CD4-positive, alpha-beta T cell (primary cell): ENCODE results near the gene DHX9. TPM values are rescaled to one million over a fixed set of nuclear protein-coding genes. Genes with fewer than 3 reads are reported as not detected.

Source experiments
- ATAC-seq: fragments of 200-7000 bp; cut with Tn5 transposase; one replicate; pipeline ENCODE4 v1.10.0; 2022; ENCODE audit warnings: mild to moderate bottlenecking; ENCODE audit not compliant: poor library complexity
- CTCF ChIA-PET: fragments of 350-600 bp; sonication (Branson Sonifier 250); formaldehyde crosslinking; loops from one replicate; lab custom pipeline; 2021; ENCODE audit warnings: antibody characterized with exemption, inconsistent platforms; lab: Charles Lee
- POLR2A ChIA-PET: fragments of 350-600 bp; sonication (Branson Sonifier 250); formaldehyde crosslinking; loops from one replicate; lab custom pipeline; 2021; ENCODE audit warnings: antibody characterized with exemption, inconsistent platforms; lab: Charles Lee
- DNase-seq, 14 experiments: peaks; one replicate each; pipeline ENCODE4 v3.0.0-alpha.2; 2013 to 2020; ENCODE audit warnings: mixed read lengths in 2 of 14
- H3K27ac ChIP-seq, 2 donors: one replicate each; pipeline versions ENCODE4 v1.5.1 to v1.7.0; 2013; ENCODE audit warnings: low read length in 2 of 2, low read depth in 1 of 2, mild to moderate bottlenecking in 1 of 2
- H3K27me3 ChIP-seq, 2 experiments: 1 replicate in 1 of 2; 2 replicates in 1 of 2; pipeline versions ENCODE4 v1.6.1 to v1.7.0; 2013; ENCODE audit warnings: low read length in 2 of 2, control low read depth in 1 of 2, mild to moderate bottlenecking in 1 of 2, moderate library complexity in 1 of 2; ENCODE audit not compliant: insufficient read depth in 2 of 2, control insufficient read depth in 1 of 2
- H3K36me3 ChIP-seq: one replicate; pipeline ENCODE4 v1.6.1; 2013; ENCODE audit warnings: low read length, control low read depth; ENCODE audit not compliant: insufficient read depth
- H3K4me1 ChIP-seq: one replicate; pipeline ENCODE4 v1.6.1; 2013; ENCODE audit warnings: low read length, control low read depth; ENCODE audit not compliant: insufficient read depth
- H3K4me3 ChIP-seq: one replicate; pipeline ENCODE4 v1.5.1; 2013; ENCODE audit warnings: mild to moderate bottlenecking, low read length, moderate library complexity
- H3K9me3 ChIP-seq, 2 experiments: 1 replicate in 1 of 2; 2 replicates in 1 of 2; pipeline versions ENCODE4 v1.6.1 to v1.7.0; 2013; ENCODE audit warnings: low read length in 2 of 2, mild to moderate bottlenecking in 2 of 2, control low read depth in 1 of 2, moderate library complexity in 1 of 2; ENCODE audit not compliant: control insufficient read depth in 1 of 2, insufficient read depth in 1 of 2
- H3K27ac Mint-ChIP-seq: one replicate; pipeline ENCODE4 v1.8.0; 2020; ENCODE audit warnings: mixed read lengths
- H3K27me3 Mint-ChIP-seq: one replicate; pipeline ENCODE4 v1.8.0; 2021; ENCODE audit warnings: mixed read lengths
- H3K36me3 Mint-ChIP-seq: one replicate; pipeline ENCODE4 v1.8.0; 2021; ENCODE audit warnings: low read depth, mixed read lengths
- H3K4me1 Mint-ChIP-seq: one replicate; pipeline ENCODE4 v1.8.0; 2021; ENCODE audit warnings: low read depth, mixed read lengths
- H3K4me3 Mint-ChIP-seq: one replicate; pipeline ENCODE4 v1.8.0; 2020; ENCODE audit warnings: mild to moderate bottlenecking, mixed read lengths
- H3K9me3 Mint-ChIP-seq: one replicate; pipeline ENCODE4 v1.8.0; 2020; ENCODE audit warnings: mixed read lengths
- intact Hi-C, 2 experiments: fragments of 100-400 bp; cut with DNase I in 1 of 2; cut with micrococcal nuclease in 1 of 2; formaldehyde crosslinking; loops; one replicate each; pipeline versions ENCODE4 v1.15.1 to v1.9.0; 2023 to 2025; cut with DNase I, micrococcal nuclease
- total RNA-seq, 174 experiments: library from RNA in 2 of 174; stranded (reverse) in 2 of 174; gene quantifications; one replicate each; pipeline ENCODE4 v1.2.3 and lab custom pipeline; 2021 to 2026
- TF ChIP-seq, protein P1 (sequence below): fragments of 200-600 bp; IDR thresholded peaks from one replicate; pipeline ENCODE4 v1.8.0; 2022; ENCODE audit warnings: antibody characterized with exemption, mild to moderate bottlenecking

The DHX9 gene
- total RNA-seq, 2 experiments from 2014 or later = 338 to 353 TPM

- H3K27ac ChIP-seq = no peak overlapping the region
- H3K4me3 ChIP-seq = no peak overlapping the region
- no peaks in the 10 kb centered on the region for H3K27me3 Mint-ChIP-seq
- H3K9me3 Mint-ChIP-seq = no peaks in the 10 kb centered on the region
- H3K9me3 ChIP-seq = no peaks in the 10 kb centered on the region
- ChIA-PET CTCF (interaction anchor here (1.2 to 1.3 kb wide), 2 partner anchors 9 to 11 kb away, joined by 3 to 4 read pairs; no protein-coding TSS in a partner anchor), POLR2A (no interaction called here)
- peaks cover 99% of the 10 kb centered on the region for H3K36me3 Mint-ChIP-seq
- TF ChIP-seq, protein P1, sequence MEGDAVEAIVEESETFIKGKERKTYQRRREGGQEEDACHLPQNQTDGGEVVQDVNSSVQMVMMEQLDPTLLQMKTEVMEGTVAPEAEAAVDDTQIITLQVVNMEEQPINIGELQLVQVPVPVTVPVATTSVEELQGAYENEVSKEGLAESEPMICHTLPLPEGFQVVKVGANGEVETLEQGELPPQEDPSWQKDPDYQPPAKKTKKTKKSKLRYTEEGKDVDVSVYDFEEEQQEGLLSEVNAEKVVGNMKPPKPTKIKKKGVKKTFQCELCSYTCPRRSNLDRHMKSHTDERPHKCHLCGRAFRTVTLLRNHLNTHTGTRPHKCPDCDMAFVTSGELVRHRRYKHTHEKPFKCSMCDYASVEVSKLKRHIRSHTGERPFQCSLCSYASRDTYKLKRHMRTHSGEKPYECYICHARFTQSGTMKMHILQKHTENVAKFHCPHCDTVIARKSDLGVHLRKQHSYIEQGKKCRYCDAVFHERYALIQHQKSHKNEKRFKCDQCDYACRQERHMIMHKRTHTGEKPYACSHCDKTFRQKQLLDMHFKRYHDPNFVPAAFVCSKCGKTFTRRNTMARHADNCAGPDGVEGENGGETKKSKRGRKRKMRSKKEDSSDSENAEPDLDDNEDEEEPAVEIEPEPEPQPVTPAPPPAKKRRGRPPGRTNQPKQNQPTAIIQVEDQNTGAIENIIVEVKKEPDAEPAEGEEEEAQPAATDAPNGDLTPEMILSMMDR = no peak
- DNase-seq = no peak
- intact Hi-C loops = no loop called here
- no peak overlapping the region for H3K4me3 Mint-ChIP-seq
- peaks cover 100% of the 10 kb centered on the region for H3K36me3 ChIP-seq
- peak overlapping the region; percentile 59 for H3K27ac Mint-ChIP-seq
- H3K4me1 ChIP-seq = no peaks in the 10 kb centered on the region
- ATAC-seq = no peak
- no peaks in the 10 kb centered on the region for H3K27me3 ChIP-seq
- peaks cover 18% of the 10 kb centered on the region for H3K4me1 Mint-ChIP-seq
Measured at GRCh38 chr1:182855911-182856310, 16.8 kb downstream of the DHX9 start.

GRCh38 chr1:182857212-182857611 lies 18.1 kb downstream of the DHX9 start:
- POLR2A ChIA-PET = interaction anchor here (0.7 to 1.0 kb wide), 3 partner anchors 11 to 18 kb away, joined by 3 to 4 read pairs (median 3); no protein-coding TSS in a partner anchor
- ATAC-seq (no peak), DNase-seq (no peak)
- peaks cover 100% of the 10 kb centered on the region for H3K36me3 Mint-ChIP-seq
- intact Hi-C loops = no loop called here
- peaks cover 100% of the 10 kb centered on the region for H3K36me3 ChIP-seq
- H3K27me3 ChIP-seq = no peaks in the 10 kb centered on the region
- no peak overlapping the region for H3K4me3 Mint-ChIP-seq
- peaks cover 23% of the 10 kb centered on the region for H3K4me1 Mint-ChIP-seq
- TF ChIP-seq, protein P1 = no peak
- no peaks in the 10 kb centered on the region for H3K27me3 Mint-ChIP-seq
- H3K27ac ChIP-seq = no peak overlapping the region
- H3K27ac Mint-ChIP-seq = no peak overlapping the region
- H3K9me3 ChIP-seq = no peaks in the 10 kb centered on the region
- no peaks in the 10 kb centered on the region for H3K4me1 ChIP-seq
- H3K9me3 Mint-ChIP-seq = no peaks in the 10 kb centered on the region
- CTCF ChIA-PET = interaction anchor here (1.2 kb wide), 1 partner anchor 13 kb away, joined by 3 read pairs; no protein-coding TSS in a partner anchor
- no peak overlapping the region for H3K4me3 ChIP-seq

GRCh38 chr1:182860658-182861057 lies 21.5 kb downstream of the DHX9 start:
- H3K9me3 ChIP-seq = no peaks in the 10 kb centered on the region
- H3K27ac ChIP-seq = no peak overlapping the region
- H3K4me1 ChIP-seq = no peaks in the 10 kb centered on the region
- H3K27ac Mint-ChIP-seq = no peak overlapping the region
- ATAC-seq (no peak), DNase-seq (no peak)
- ChIA-PET POLR2A (no interaction called here), CTCF (interaction anchor here (1.1 kb wide), 1 partner anchor 8 kb away, joined by 3 read pairs; no protein-coding TSS in a partner anchor)
- H3K36me3 Mint-ChIP-seq = peaks cover 98% of the 10 kb centered on the region
- TF ChIP-seq, protein P1 = no peak
- no peaks in the 10 kb centered on the region for H3K27me3 Mint-ChIP-seq
- H3K4me3 Mint-ChIP-seq = no peak overlapping the region
- no peaks in the 10 kb centered on the region for H3K9me3 Mint-ChIP-seq
- H3K4me1 Mint-ChIP-seq = peaks cover 19% of the 10 kb centered on the region
- H3K27me3 ChIP-seq = no peaks in the 10 kb centered on the region
- intact Hi-C loops = loop anchor here in 1 of 2 experiments (10.0 kb wide), 1 partner anchor 1844 kb away; no protein-coding TSS in a partner anchor
- no peak overlapping the region for H3K4me3 ChIP-seq
- H3K36me3 ChIP-seq = peaks cover 100% of the 10 kb centered on the region
